Measurements from ENCODE around the gene TBC1D1. TPM values are rescaled to one million over a fixed set of nuclear protein-coding genes. Genes with fewer than 3 reads are reported as not detected.
"Not testable (repeated sequence)": the region's sequence is repeated elsewhere in the genome, so short reads cannot be mapped to it uniquely, and the experiment has no call there.

Gene TBC1D1
- total RNA-seq, 1 experiment from 2014 or later: 49.9 TPM

- DNase-seq (ENCODE audit: low read depth): peak; percentile 23
Measured at GRCh38 chr4:38013461-38014366, 122.8 kb downstream of the TBC1D1 start.

GRCh38 chr4:38014421-38014852 is 123.6 kb downstream of the TBC1D1 start:
- no peak for DNase-seq (ENCODE audit: low read depth)

- DNase-seq (ENCODE audit: low read depth): no peak
Measured at GRCh38 chr4:38015886-38016515, 125.1 kb downstream of the TBC1D1 start.

DNA sequence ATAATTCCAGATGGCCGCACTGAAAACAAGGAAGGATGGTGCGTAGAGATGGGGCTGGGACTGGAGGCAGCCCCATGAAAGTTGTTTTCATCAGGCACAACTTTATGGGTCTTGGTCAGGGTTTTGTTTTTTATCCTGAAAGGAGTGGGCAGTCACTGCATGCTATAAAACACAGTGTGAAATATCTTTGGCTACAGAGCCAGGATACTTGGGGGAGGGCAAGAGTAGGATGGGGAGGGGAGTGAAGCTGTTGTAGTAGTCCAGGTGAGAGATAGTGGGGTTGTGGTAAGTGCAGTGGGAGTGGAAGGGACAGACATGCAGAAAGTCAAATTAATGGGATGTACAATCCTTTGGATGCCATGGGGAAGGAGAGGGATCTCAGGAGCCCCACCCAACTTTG is 125.8 kb downstream of the TBC1D1 start:
- no peak for DNase-seq (ENCODE audit: low read depth)

- no peak for DNase-seq (ENCODE audit: low read depth)
Measured at GRCh38 chr4:38017609-38018008, 126.7 kb downstream of the TBC1D1 start.

GRCh38 chr4:38020386-38020785 is 129.5 kb downstream of the TBC1D1 start:
- DNase-seq (ENCODE audit: low read depth): no peak

DNA sequence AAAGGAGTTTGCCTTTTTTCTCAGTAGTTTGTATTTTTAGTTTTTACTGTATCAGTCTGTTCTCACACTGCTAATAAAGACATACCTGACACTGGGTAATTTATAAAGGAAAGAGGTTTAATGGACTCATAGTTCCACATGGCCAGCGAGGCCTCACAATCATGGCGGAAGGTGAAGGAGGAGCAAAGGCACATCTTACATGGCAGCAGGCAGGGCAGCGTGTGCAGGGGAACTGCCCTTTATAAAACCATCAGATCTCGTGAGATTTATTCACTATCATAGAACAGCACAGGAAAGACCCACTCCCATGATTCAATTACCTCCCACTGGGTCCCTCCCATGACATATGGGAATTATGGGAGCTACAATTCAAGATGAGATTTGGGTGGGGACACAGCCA is 130.1 kb downstream of the TBC1D1 start:
- DNase-seq (ENCODE audit: low read depth): not testable (repeated sequence)

GRCh38 chr4:38021751-38022150 is 130.9 kb downstream of the TBC1D1 start:
- no peak for DNase-seq (ENCODE audit: low read depth)

- DNase-seq (ENCODE audit: low read depth): no peak
Measured at GRCh38 chr4:38023347-38024205, 132.7 kb downstream of the TBC1D1 start.

- no peak for DNase-seq (ENCODE audit: low read depth)
Measured at GRCh38 chr4:38024206-38024509, 133.3 kb downstream of the TBC1D1 start.

DNA sequence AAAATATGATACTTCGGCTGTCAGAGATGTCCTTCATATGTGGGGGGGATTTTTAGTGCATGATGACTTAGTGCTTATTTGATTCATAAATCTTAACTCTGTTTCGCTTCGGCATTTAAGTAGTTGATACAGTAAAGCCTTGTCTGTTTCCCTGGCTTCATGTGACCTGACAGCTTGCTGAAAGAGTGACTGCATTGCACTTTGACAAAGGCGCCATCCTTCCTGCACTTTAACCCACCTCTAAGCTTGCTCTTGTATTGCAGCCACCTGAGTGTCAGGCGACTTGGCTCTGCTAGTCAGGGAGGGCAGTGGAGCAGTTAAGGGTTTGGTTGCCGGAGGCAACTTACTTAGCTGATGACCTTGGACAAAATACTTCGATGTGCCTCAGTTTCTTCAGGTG is 134.8 kb downstream of the TBC1D1 start:
- no peak for DNase-seq (ENCODE audit: low read depth)

DNA sequence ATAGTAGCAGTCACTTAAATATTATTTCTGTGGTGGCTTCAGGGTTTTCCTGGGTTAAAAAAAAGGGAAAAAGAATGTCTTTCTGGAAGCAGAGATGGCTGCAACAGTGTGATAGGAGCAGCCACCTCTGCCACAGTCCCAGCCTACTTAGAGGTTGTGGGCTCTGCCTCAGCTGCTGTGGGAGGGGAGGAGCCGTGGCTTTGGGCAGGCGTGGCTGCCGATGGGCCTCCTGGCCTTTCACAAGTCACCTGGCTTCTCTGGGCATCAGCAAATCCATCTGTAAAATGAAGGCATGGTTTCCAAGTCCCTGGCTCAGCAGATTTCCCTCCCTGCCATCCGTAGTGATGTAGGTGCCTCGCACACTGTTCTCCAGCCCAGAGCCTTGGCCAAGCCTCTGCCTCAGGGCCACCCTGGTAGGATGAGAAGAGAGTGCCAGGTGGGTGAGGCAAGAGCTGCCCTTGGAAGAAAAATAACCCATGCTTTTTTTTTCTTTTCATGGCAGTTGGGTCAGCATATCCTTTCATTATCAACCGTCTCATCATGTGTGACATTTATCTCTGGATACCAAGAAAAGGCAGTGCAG is 135.4 kb downstream of the TBC1D1 start:
- no peak for DNase-seq (ENCODE audit: low read depth)

DNA sequence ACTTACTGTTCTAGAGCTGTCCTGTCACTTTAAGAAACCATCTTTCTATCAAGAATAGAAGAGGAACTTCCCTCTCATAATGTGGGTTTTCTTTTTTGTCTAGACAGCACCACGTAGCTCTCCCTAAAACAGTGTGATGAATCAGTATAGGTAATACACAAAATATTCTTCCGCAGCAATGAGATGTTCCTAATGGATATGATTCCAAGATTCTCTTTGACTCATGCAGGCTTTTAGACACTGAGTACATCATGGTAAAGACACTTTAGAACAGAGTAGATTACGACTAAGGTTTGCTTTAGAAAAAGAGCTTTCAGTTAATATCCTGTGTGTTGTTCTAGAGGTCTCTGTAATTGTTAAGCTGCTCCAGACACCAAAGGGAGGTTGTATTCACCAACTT is 139.1 kb downstream of the TBC1D1 start:
- no peak for DNase-seq (ENCODE audit: low read depth)

- peak; percentile 43 for DNase-seq (ENCODE audit: low read depth)
Measured at GRCh38 chr4:38034986-38035882, 144.3 kb downstream of the TBC1D1 start.

GRCh38 chr4:38036548-38036947 is 145.7 kb downstream of the TBC1D1 start:
- DNase-seq (ENCODE audit: low read depth): no peak

DNA sequence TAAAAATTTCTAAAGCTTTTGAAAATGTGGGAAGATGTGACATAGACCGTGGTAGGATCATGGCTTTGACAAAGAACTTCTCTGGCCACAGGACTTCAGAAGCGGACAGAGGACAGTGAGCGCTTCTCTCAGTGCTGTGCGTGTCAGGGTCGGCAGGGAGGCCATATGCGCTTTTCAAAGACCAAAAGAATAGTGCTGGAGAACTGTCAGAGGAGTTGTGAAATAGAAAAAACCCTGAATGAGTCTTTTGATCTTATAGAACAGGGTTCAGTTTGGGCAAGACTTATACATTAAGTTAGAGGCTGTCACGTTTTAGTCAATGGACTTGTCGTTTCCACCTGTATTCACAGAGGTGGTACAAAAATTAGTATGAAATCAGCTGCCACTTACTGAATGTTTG is 146.7 kb downstream of the TBC1D1 start:
- DNase-seq (ENCODE audit: low read depth): no peak

DNA sequence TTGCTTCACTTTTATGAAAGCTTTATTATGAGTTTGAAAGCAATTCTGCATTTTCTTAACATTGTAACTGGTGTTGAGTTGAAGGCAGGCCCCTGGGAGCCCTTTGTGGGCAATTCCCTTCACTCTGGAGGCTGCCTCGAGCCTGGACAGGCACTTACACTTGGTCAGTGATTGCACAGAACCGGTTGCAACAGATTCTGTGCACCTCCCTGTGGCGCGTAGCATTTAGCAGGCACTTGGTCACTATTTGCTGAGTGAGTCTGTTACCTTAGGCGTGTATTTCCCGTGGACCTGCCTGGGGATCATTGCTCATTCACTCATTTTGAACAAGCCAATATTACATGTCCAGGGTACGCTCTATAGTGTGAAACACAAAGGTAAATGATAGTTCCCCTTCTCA is 149.7 kb downstream of the TBC1D1 start:
- DNase-seq (ENCODE audit: low read depth): no peak

- no peak for DNase-seq (ENCODE audit: low read depth)
Measured at GRCh38 chr4:38044060-38044459, 153.2 kb downstream of the TBC1D1 start.

GRCh38 chr4:38045289-38045988 is 154.6 kb downstream of the TBC1D1 start:
- no peak for DNase-seq (ENCODE audit: low read depth)

GRCh38 chr4:38046727-38047489 is 156.0 kb downstream of the TBC1D1 start:
- no peak for DNase-seq (ENCODE audit: low read depth)
